Transverse colon (tissue), 4 donors: ENCODE results near the gene RAB11FIP3.

Experiments used
- POLR2A ChIP-seq: fragments of 450-650 bp; IDR thresholded peaks from one replicate; pipeline ENCODE4 v1.6.1; 2016; ENCODE audit warnings: antibody characterized with exemption, mild to moderate bottlenecking, moderate library complexity
- POLR2AphosphoS5 ChIP-seq, 3 donors: sonication (generic); formaldehyde crosslinking; IDR thresholded peaks; one replicate each; pipeline ENCODE4 v1.6.1; 2016; ENCODE audit warnings: antibody characterized with exemption in 3 of 3
- TF ChIP-seq, protein P1 (sequence below), 5 experiments: fragments of 200-600 bp in 3 of 5; fragments of 450-650 bp in 2 of 5; sonication (generic) in 3 of 5; IDR thresholded peaks; 1 replicate in 2 of 5; 2 replicates in 3 of 5; pipeline ENCODE4 v1.5.1; 2016 to 2017; ENCODE audit warnings: antibody characterized with exemption in 5 of 5, inconsistent platforms in 3 of 5, mild to moderate bottlenecking in 2 of 5, moderate library complexity in 1 of 5

DNA sequence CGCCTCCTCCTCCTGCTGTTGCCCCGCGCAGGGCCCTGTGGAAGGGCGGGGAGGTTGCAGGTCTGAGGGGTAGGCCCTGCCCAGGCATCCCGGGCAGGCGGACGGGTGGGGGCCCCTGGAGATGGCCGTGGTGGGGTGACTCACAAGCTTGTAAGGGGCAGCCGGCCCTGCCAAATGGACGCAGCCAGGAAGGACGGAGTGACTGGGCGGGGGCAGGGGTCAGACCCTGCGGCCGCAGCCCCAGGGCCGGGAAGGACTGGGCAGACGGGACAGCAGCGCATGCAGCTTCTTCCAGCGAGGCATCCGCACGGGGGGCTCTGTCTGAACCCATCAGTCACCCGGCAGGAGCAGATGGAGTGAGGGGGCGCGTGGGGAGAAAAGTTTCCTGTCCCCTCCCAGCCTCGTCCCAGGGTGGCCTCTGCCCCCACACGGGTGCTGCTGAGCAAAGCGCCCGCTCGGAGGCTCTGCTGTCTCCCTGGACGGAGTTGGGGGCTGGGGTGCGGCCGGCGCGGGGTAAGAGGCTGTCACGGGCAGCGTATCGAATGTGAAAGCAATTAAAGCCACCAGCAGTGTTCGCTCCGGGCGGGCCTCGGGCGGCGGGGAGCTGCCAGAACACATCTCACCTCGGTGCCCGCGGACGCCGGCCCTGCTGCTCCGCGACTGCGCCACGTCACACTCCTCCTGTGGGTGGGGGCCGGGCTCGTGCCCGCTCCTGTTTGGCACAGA, 129.4 kb downstream of the RAB11FIP3 start:
- TF ChIP-seq, protein P1, sequence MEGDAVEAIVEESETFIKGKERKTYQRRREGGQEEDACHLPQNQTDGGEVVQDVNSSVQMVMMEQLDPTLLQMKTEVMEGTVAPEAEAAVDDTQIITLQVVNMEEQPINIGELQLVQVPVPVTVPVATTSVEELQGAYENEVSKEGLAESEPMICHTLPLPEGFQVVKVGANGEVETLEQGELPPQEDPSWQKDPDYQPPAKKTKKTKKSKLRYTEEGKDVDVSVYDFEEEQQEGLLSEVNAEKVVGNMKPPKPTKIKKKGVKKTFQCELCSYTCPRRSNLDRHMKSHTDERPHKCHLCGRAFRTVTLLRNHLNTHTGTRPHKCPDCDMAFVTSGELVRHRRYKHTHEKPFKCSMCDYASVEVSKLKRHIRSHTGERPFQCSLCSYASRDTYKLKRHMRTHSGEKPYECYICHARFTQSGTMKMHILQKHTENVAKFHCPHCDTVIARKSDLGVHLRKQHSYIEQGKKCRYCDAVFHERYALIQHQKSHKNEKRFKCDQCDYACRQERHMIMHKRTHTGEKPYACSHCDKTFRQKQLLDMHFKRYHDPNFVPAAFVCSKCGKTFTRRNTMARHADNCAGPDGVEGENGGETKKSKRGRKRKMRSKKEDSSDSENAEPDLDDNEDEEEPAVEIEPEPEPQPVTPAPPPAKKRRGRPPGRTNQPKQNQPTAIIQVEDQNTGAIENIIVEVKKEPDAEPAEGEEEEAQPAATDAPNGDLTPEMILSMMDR (IDR thresholded peaks at IDR 0.05): no peak
- TF ChIP-seq POLR2A (no peak), POLR2AphosphoS5 (IDR thresholded peaks at IDR 0.05) (no peak)
